HG02763 (cell line): ENCODE data around the gene RETREG2.
"Not testable (repeated sequence)": the region's sequence is repeated elsewhere in the genome, so short reads cannot be mapped to it uniquely, and the experiment has no call there.

ENCODE experiments used
- ATAC-seq: cut with Tn5 transposase; IDR thresholded peaks from one replicate; pipeline ENCODE4 v1.9.1; 2021; ENCODE audit warnings: mild to moderate bottlenecking, moderate library complexity; ENCODE audit not compliant: unreplicated experiment

The RETREG2 gene

DNA sequence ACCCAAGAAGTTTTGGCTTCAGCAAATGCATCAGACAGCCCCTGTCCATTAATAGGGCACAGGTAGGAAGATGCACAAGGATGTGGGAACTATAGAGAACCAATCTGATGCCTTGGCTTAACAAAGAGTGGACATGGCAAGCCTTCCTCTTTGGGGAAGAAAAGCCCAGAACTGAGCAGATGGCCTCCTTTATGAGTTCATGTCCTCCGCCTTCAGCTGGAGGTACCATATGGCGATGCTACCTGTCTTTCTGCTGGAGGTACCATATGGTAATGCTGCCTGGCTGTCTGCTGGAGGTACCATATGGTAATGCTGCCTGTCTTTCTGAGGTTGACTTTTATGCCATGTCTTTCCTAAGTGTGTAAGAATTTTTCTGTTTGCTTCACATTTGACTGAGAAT, 6.0 kb downstream of the RETREG2 start:
- no peak for ATAC-seq

DNA sequence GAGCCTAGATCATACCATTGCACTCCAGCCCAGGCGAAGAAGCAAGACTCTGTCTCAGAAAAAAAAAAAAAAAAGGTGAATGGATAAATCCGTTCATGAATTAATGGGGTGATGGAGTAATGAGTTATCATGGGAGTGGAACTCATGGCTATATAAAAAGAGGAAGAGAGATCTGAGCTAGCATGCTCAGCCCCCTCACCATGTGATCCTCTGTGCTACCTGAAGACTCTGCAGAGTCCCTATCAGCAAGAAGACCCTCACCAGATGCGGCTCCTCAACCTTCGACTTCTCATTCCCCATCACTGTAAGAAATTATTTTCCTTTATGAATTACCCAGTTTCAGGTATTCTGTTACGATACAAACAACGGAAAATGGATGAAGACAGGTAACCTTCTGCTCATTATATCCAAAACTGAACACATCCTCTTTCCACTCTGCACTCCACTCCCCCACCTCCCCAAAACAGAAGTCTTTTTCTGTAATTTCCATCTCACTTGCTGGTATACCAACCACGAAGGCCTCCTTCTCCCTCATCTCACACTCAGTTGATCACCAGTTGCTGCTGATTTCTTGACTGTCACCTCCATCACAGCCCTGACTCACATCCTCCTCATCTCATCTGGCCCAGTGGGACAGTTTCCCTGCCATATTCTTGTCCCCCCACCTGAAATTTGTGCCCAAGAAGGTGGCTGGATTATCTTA, 8.8 kb downstream of the RETREG2 start:
- no peak for ATAC-seq

DNA sequence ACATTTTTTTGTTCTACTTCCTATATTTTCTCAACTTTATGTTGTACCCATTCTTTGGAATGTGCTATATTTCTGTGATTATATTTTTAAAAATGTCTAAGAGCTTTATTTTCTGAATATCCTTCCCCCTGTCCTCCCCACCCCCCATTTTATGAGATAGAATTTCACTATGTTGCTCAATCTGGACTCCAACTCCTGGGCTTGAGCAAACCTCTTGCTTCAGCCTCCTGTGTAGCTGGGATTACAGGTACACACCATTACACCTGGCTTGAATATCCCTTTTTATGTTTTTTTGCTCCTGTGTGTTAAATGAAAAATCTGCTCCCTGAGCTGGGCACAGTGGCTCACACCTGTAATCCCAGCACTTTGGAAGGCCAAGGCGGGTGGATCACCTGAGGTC, 19.3 kb downstream of the RETREG2 start:
- no peak for ATAC-seq

DNA sequence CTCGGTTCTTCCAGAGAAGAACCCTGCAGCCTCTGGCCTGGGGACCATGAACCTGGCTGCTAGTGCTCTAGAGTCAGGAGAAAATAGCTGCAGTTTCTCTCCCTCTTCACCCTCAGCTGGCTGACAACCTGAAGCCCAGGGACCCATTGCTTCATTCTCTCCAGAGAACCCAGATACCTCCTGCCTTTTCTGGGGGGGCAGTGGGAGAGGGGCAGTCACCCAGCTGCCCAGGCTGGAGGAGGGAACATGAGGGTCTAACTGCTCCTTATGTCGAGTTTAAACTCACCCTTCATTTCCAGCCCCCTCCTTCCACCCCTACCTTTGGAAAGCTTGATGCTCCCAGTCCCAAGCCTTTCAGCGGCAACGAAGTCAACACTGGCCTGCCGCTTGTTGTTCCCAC, 20.9 kb downstream of the RETREG2 start:
- ATAC-seq = no peak

DNA sequence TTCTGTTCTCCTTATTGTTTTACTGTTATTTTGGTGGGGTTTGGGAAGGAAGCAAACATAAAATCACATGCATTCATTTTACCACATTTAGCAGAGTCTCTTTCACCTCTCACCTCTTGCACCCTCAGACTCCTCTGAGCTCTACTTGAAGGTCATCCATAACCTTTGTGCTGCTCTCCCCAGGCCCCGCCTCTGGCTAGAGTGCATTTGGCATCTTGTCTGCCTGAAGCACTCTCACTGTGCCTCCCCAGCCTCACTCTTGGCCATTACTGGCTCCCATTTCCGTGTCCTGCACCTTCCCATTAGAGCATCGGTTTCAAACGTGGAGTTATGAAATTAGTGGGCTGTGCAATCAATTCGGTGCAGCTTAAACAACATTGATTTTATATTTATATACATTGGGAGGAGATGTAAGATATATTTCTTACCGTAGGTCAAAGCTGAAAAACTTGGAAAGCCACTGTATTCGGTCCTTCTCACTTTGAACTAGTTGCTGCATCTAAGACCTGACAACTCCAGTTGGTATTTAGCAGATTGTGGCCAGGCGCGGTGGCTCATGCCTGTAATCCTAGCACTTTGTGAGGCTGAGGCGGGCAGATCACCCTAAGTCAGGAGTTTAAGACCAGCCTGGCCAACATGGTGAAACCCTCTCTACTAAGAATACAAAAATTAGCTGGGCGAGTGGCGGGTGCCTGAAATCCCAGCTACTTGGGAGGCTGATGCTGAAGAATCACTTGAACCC, 21.6 kb downstream of the RETREG2 start:
- no peak for ATAC-seq

DNA sequence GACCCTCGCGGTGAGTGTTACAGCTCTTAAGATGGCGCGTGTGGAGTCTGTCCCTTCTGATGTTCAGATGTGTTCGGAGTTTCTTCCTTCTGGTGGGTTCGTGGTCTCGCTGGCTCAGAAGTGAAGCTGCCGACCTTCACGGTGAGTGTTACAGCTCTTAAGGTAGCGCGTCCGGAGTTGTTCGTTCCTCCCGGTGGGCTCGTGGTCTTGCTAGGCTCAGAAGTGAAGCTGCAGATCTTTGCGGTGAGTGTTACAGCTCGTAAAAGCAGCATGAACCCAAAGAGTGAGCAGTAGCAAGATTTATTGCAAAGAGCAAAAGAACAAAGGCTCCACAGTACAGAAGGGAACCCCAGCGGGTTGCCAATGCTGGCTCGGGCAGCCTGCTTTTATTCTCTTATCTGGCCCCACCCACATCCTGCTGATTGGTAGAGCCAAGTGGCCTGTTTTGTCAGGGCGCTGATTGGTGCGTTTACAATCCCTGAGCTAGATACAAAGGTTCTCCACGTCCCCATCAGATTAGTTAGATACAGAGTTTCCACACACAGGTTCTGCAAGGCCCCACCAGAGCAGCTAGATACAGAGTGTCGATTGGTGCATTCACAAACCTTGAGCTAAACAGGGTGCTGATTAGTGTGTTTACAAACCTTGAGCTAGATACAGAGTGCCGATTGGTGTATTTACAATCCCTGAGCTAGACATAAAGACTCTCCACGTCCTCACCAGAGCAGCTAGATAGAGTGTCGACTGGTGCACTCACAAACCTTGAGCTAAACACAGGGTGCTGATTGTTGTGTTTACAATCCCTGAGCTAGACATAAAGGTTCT, 22.6 kb downstream of the RETREG2 start:
- not testable (repeated sequence) for ATAC-seq

DNA sequence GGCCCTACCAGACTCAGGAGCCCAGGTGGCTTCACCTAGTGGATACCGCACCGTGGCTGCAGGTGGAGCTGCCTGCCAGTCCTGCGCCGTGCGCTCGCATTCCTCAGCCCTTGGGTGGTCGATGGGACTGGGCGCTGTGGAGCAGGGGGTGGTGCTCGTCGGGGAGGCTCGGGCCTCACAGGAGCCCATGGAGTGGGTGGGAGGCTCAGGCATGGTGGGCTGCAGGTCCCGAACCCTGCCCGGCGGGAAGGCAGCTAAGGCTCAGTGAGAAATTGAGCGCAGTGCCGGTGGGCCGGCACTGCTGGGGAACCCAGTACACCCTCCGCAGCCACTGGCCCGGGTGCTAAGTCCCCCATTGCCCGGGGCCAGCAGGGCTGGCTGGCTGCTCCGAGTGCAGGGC, 23.3 kb downstream of the RETREG2 start:
- ATAC-seq = not testable (repeated sequence)

DNA sequence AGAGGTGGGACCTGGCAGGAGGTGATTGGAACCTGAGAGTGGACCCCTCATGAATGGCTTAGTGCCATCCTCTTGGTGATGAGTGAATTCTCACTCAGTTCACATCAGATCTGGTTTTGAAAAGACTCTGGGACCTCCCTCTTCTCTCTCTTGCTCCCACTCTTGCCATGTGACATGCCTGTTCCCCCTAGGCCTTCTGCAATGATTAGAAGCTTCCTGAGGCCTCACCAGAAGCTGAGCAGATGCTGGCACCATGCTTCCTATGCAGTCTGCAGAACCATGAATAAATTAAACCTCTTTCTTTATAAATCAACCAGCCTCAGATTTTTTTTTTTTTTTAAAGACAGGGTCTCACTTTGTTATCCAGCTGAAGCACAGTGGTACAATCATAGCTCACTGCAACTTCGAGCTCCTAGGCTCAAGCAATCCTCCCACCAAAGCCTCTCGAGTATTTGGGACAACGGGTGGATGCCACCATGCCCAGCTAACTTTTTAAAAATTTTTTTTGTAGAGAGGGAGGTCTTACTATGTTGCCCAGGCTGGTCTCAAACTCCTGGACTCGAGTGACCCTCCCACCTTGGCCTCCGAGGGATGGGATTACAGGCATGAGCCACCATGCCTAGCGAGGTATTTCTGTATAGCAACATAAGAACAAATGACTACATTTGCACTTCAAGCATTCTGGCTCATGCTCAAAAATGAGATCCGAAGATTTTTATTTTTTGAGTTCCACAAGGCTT, 26.5 kb downstream of the RETREG2 start:
- ATAC-seq = no peak

DNA sequence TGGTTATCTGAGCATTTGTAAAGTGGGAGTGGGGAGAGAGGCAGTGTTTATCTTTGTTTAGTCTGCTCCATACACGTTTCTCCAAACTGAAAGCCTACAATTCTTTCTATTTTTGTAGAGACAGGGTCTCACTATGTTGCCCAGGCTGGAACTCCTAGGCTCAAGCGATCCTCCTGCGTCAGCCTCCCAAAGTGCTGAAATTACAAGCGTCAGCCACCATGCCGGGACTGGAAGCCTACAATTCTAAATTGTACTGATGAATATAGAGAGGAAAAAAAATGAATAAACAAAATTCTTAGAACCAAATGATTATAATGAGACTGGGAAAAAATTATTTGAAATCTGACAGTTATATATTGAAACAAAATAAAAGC, 27.1 kb downstream of the RETREG2 start:
- ATAC-seq = no peak

DNA sequence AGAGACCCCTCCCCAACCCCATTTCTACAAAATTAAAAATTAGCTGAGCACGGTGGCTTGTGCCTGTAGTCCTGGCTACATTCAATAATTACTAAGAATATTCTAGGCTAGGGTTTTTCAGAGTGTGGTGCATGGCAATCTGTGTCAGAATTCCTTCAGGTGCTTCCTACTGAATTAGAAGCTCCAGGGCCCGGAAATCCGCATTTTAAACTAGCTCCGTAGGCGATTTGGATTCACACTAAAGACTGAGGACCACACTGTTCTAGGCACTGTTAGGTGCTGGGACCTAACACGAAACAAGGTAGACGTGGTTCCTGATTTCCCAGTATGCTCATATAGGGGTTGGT, 27.9 kb downstream of the RETREG2 start:
- no peak for ATAC-seq

DNA sequence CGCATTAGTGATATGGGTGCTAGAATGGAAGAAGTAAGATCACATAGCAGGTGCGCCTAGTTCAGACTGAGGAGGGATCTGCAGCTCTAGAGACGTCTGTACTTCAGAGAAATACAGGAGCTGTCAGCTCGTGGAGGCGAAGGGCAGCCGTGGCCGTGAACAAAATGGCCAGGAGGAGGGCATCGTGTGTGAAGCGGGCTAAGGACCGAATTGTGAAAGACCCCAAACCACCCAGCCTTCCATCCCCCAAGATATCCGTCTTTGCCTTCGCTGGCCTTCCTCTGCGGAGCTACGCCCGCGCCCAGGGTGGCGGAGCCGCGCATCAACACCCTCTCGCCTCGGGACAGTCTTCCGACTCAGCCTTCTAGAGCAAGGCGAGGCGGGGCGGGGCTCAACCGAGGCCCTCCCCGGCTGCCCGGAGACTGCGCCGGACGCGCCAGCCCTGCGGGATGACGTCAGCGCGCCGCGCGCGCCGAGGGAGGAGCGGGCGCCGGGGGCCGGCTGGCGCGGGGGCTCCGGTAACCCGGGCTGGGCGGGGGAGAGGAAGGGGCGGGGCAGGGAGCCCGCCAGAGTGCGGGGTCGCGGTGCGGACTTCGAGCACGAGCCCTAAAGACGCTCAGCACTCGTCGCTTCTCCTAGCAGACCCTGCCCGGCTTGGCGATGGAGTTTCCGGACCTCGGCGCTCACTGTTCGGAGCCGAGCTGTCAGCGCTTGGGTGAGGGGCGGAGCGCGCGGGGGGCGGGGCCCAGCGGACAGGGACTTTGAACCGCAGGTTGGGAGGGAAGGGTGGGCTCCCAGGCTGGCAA, 28.5 kb downstream of the RETREG2 start, which contains the start of gene ZFAND2B:
TSS of gene ZFAND2B (plus strand) at position 455 of the 806 bp plus-strand sequence. CDS start at position 661, 206 bp downstream.
- peak; percentile 95 for ATAC-seq

DNA sequence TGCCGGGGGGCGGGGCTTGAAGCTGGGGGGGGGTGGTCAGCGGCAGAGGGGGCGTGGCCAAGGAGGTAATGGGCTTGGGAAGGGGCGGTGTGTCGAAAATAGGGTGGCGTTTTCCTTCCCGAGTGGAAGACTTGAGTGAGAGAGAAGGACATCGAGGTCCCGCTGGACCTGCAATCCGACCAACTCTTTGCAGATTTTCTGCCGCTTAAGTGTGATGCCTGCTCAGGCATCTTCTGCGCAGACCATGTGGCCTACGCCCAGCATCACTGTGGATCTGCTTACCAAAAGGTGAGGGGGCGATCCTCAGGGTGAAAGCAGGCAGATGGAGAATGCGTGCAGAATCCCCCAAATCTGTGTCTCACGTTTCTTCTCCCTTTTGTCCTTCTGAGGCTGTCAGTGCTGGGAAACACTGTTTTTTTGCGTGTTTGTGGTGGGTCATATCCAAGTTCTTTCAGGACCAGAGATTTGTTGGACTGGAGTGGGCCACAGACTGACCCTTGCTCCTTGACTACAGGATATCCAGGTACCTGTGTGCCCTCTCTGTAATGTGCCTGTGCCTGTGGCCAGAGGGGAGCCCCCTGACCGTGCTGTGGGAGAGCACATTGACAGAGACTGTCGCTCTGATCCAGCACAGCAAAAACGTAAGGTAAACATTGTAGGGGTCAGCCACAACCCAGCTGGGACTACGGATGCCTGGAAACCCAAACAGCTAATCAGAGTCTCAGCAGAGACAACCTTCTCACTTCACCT, 29.2 kb downstream of the RETREG2 start:
- no peak for ATAC-seq

DNA sequence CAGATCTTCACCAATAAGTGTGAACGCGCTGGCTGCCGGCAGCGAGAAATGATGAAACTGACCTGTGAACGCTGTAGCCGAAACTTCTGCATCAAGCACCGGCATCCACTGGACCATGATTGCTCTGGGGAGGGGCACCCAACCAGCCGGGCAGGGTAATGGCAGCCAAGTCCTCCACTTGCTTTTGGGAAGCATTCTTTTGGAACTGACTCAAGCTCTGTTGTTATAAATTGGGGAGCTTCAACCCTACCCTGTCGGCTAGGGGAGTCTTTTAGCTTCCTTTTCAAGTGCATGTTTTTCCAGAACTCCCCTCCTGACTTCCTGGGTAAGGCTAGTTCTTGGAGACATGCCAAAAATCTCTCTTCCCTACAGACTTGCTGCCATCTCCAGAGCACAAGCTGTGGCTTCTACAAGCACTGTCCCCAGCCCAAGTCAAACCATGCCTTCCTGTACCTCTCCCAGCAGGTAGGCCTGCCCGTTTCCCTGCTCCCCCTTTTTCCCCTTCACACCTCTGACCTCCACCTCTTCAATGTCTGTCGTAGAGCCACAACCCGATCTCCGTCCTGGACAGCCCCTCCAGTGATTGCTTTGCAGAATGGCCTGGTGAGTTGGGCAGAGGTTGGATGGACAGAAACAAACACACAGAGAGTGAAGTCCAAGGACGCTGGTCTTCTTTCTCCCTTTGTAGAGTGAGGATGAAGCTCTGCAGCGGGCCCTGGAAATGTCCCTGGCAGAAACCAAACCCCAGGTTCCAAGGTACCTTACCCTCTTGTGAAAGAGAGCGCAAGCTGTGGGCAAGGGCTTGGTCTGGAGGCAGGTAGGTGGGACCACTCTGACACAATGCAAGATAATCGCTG, 30.0 kb downstream of the RETREG2 start:
- no peak for ATAC-seq

DNA sequence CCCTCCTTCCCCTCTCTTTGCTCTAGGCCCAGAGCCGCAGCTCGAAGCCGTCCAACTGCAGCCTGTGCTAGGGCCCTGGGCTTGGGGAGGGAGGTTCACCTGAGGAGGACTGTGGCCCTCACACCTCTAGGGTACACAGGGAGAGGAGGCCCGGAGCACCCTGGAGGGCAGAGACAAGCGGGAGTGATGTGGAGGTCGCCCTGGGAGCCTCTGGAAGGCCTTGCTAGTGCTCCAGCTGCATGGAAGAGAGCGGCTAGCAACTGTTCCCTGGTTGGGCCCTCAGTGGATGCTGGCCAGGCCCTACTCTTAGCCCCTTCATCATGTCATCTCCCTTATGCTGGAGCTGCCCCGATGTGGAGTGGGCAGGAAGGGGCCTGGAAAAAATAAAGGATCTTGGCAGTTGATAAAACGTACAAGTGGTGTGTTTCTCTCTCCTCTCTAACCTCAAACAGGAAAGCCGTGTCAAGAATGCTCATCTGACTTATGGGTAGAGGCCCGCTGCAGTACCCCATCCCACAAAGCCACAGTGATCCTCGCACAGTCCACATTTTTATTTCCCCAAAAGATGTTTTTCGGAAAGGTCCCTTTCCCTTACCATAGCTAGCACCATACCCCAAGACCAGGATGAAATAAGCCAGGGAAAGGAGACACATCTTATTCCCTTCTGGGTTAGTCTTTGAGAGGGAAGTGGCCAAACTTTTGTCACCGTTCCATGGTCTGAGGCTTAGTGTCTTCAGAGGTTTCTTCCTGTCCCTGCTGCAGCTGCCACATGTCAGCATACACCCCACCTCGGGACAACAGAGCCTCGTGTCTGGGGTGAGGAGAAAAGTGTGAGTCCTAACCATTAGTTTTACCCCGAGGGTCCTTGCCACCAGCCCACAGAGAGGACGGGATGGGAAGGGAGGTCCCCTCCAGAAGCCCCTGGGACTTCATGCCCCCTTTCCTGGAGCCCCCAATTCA, 31.4 kb downstream of the RETREG2 start:
- no peak for ATAC-seq

DNA sequence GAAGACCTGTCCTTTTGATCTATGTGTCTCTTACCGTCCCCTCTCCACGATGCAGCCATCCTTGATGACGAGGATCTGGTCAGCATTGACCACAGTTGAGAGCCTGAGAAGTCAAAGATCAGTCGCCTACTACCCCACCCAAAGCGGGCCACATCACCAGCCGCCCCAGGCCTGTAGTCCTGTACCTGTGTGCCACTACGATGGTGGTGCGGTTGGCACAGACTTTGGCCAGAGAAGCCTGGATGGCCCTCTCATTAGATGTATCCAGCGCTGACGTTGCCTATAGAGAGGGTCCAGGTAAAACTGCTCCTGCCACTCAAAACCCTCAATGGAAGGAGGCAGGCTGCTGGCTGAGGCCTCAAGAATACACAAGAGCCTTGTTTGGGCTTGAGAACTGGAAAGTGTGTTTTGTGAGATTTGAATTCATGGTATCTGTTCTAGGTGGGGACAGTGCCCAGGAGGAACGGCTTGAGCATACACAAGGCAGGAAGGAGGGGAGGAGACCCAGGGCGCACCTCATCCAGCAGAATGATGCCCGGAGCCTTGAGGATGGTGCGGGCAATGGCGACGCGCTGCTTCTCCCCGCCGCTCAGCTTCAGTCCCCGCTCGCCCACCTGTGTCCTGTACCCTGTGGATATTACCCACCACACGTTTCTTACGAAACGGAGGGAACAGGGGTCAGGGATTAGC, 32.3 kb downstream of the RETREG2 start:
- no peak for ATAC-seq

DNA sequence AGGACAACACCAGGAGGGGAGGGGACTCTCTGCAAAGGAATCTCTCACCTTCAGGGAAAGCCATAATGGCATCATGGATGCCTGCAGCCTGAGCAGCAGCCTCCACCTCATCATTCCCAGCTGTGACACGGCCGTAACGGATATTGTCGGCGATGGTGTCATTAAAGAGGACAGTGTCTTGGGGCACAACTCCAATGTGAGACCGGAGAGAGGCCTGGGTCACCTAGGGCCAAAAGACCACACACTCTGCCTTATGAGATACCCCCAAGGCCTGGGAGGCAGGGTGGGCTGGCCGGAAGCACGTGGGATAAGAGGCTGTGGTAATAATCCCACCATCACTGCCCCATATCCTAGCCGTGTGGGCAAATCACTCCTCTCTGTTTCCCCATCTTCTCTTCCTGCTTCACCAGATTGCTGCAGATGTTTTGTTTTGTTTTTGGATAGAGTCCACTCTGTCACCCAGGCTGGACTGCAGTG, 32.8 kb downstream of the RETREG2 start:
- no peak for ATAC-seq

DNA sequence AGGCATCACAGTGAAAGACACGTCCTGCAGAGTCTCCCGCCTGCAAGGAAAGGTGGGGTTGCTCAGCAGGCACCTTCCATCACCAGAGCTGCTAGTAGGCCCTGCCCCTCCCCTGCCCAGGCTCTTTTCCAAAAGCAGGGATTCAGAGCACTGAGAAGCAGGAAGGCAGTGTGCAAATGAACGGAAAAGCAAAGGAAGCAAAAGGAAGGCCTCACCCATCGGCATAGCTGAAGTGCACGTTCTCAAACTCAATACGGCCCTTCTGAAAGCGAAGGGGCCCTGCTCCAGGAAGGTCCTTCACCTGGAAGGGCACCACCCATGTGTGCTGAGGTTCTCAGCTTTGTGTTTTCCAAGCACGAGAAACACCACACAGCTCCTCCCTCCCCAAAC, 34.9 kb downstream of the RETREG2 start:
- ATAC-seq = no peak
